ENCODE data around the gene MCF2L. TPM values are rescaled to one million over a fixed set of nuclear protein-coding genes. Genes with fewer than 3 reads are reported as not detected.

MCF2L gene
- total and polyA plus RNA-seq, 4 donors: 46.3 to 136 (median 92.0) TPM

GRCh38 chr13:113124211-113124970, 155.4 kb downstream of the MCF2L start:
- no peak overlapping the region for H3K27ac ChIP-seq (ENCODE audit: low read depth, low read length)
- H3K27me3 ChIP-seq (ENCODE audit: control insufficient read depth, insufficient read depth, low read length): peaks cover 2% of the 10 kb centered on the region
- no peak for DNase-seq (ENCODE audit: low read depth in 4 of 6, low spot score in 6 of 6)
- WGBS (ENCODE audit: insufficient coverage): 94% methylated on average over 18 of the region's 19 CpGs
- no peak overlapping the region for H3K4me3 ChIP-seq (ENCODE audit: low read depth, low read length)
- H3K36me3 ChIP-seq (ENCODE audit: control insufficient read depth, insufficient read depth, low read length): no peaks in the 10 kb centered on the region
- H3K4me1 ChIP-seq (ENCODE audit: control insufficient read depth, insufficient read depth, low read length): peaks cover 12% of the 10 kb centered on the region
- no peaks in the 10 kb centered on the region for H3K9me3 ChIP-seq (ENCODE audit: control insufficient read depth, insufficient read depth, low read length)

- DNase-seq (ENCODE audit: low read depth in 4 of 6, low spot score in 6 of 6): no peak
- Histone ChIP-seq H3K9me3 (ENCODE audit: control insufficient read depth, insufficient read depth, low read length) (no peaks in the 10 kb centered on the region), H3K4me1 (ENCODE audit: control insufficient read depth, insufficient read depth, low read length) (peaks cover 22% of the 10 kb centered on the region), H3K27me3 (ENCODE audit: control insufficient read depth, insufficient read depth, low read length) (peaks cover 6% of the 10 kb centered on the region), H3K36me3 (ENCODE audit: control insufficient read depth, insufficient read depth, low read length) (no peaks in the 10 kb centered on the region), H3K27ac (ENCODE audit: low read depth, low read length) (no peak overlapping the region), H3K4me3 (ENCODE audit: low read depth, low read length) (no peak overlapping the region)
- WGBS (ENCODE audit: insufficient coverage): 88% methylated on average over 18 of the region's 19 CpGs
These were observed 156.7 kb downstream of the MCF2L start for GRCh38 chr13:113125506-113126264.

- Histone ChIP-seq H3K27ac (ENCODE audit: low read depth, low read length) (no peak overlapping the region), H3K9me3 (ENCODE audit: control insufficient read depth, insufficient read depth, low read length) (no peaks in the 10 kb centered on the region), H3K4me1 (ENCODE audit: control insufficient read depth, insufficient read depth, low read length) (peaks cover 22% of the 10 kb centered on the region), H3K4me3 (ENCODE audit: low read depth, low read length) (no peak overlapping the region), H3K27me3 (ENCODE audit: control insufficient read depth, insufficient read depth, low read length) (peaks cover 6% of the 10 kb centered on the region), H3K36me3 (ENCODE audit: control insufficient read depth, insufficient read depth, low read length) (no peaks in the 10 kb centered on the region)
- WGBS (ENCODE audit: insufficient coverage): 95% methylated on average over 13 of the region's 18 CpGs
- no peak for DNase-seq (ENCODE audit: low read depth in 4 of 6, low spot score in 6 of 6)
These were observed 157.5 kb downstream of the MCF2L start for GRCh38 chr13:113126265-113127150.

- WGBS (ENCODE audit: insufficient coverage): 67% methylated on average over 24 of the region's 27 CpGs
- Histone ChIP-seq H3K9me3 (ENCODE audit: control insufficient read depth, insufficient read depth, low read length) (no peaks in the 10 kb centered on the region), H3K4me3 (ENCODE audit: low read depth, low read length) (peak overlapping the region; percentile 21), H3K4me1 (ENCODE audit: control insufficient read depth, insufficient read depth, low read length) (peaks cover 12% of the 10 kb centered on the region), H3K27me3 (ENCODE audit: control insufficient read depth, insufficient read depth, low read length) (peaks cover 6% of the 10 kb centered on the region), H3K36me3 (ENCODE audit: control insufficient read depth, insufficient read depth, low read length) (no peaks in the 10 kb centered on the region), H3K27ac (ENCODE audit: low read depth, low read length) (no peak overlapping the region)
- no peak for DNase-seq (ENCODE audit: low read depth in 4 of 6, low spot score in 6 of 6)
These were observed 160.5 kb downstream of the MCF2L start for GRCh38 chr13:113129480-113129879.

GRCh38 chr13:113129921-113130750, 161.1 kb downstream of the MCF2L start:
- WGBS (ENCODE audit: insufficient coverage): 30% methylated on average over 54 of the region's 60 CpGs
- peak overlapping the region; percentile 21 for H3K4me3 ChIP-seq (ENCODE audit: low read depth, low read length)
- no peaks in the 10 kb centered on the region for H3K36me3 ChIP-seq (ENCODE audit: control insufficient read depth, insufficient read depth, low read length)
- H3K4me1 ChIP-seq (ENCODE audit: control insufficient read depth, insufficient read depth, low read length): peaks cover 12% of the 10 kb centered on the region
- H3K27ac ChIP-seq (ENCODE audit: low read depth, low read length): no peak overlapping the region
- H3K27me3 ChIP-seq (ENCODE audit: control insufficient read depth, insufficient read depth, low read length): peaks cover 6% of the 10 kb centered on the region
- H3K9me3 ChIP-seq (ENCODE audit: control insufficient read depth, insufficient read depth, low read length): no peaks in the 10 kb centered on the region
- DNase-seq (ENCODE audit: low read depth in 4 of 6, low spot score in 6 of 6): peak in 2 of 6 donors; percentile 49 to 75

- no peak for DNase-seq (ENCODE audit: low read depth in 4 of 6, low spot score in 6 of 6)
- peaks cover under 1% of the 10 kb centered on the region for H3K4me1 ChIP-seq (ENCODE audit: control insufficient read depth, insufficient read depth, low read length)
- WGBS (ENCODE audit: insufficient coverage): 60% methylated on average over 1 of the region's 2 CpGs
- H3K4me3 ChIP-seq (ENCODE audit: low read depth, low read length): no peak overlapping the region
- H3K36me3 ChIP-seq (ENCODE audit: control insufficient read depth, insufficient read depth, low read length): no peaks in the 10 kb centered on the region
- no peaks in the 10 kb centered on the region for H3K27me3 ChIP-seq (ENCODE audit: control insufficient read depth, insufficient read depth, low read length)
- no peak overlapping the region for H3K27ac ChIP-seq (ENCODE audit: low read depth, low read length)
- H3K9me3 ChIP-seq (ENCODE audit: control insufficient read depth, insufficient read depth, low read length): no peaks in the 10 kb centered on the region
These were observed 166.3 kb downstream of the MCF2L start for GRCh38 chr13:113135281-113135760.

GRCh38 chr13:113137691-113138298, 168.8 kb downstream of the MCF2L start:
- no peak overlapping the region for H3K4me3 ChIP-seq (ENCODE audit: low read depth, low read length)
- WGBS (ENCODE audit: insufficient coverage): 83% methylated on average over 9 of the region's 11 CpGs
- peaks cover 7% of the 10 kb centered on the region for H3K36me3 ChIP-seq (ENCODE audit: control insufficient read depth, insufficient read depth, low read length)
- H3K27me3 ChIP-seq (ENCODE audit: control insufficient read depth, insufficient read depth, low read length): no peaks in the 10 kb centered on the region
- H3K27ac ChIP-seq (ENCODE audit: low read depth, low read length): no peak overlapping the region
- DNase-seq (ENCODE audit: low read depth in 4 of 6, low spot score in 6 of 6): no peak
- H3K4me1 ChIP-seq (ENCODE audit: control insufficient read depth, insufficient read depth, low read length): no peaks in the 10 kb centered on the region
- no peaks in the 10 kb centered on the region for H3K9me3 ChIP-seq (ENCODE audit: control insufficient read depth, insufficient read depth, low read length)

GRCh38 chr13:113138792-113139551, 170.0 kb downstream of the MCF2L start:
- H3K4me1 ChIP-seq (ENCODE audit: control insufficient read depth, insufficient read depth, low read length): no peaks in the 10 kb centered on the region
- H3K4me3 ChIP-seq (ENCODE audit: low read depth, low read length): no peak overlapping the region
- no peak overlapping the region for H3K27ac ChIP-seq (ENCODE audit: low read depth, low read length)
- 86% methylated on average over 12 of the region's 16 CpGs for WGBS (ENCODE audit: insufficient coverage)
- no peaks in the 10 kb centered on the region for H3K27me3 ChIP-seq (ENCODE audit: control insufficient read depth, insufficient read depth, low read length)
- H3K36me3 ChIP-seq (ENCODE audit: control insufficient read depth, insufficient read depth, low read length): peaks cover 7% of the 10 kb centered on the region
- DNase-seq (ENCODE audit: low read depth in 4 of 6, low spot score in 6 of 6): no peak
- no peaks in the 10 kb centered on the region for H3K9me3 ChIP-seq (ENCODE audit: control insufficient read depth, insufficient read depth, low read length)
